HepG2 (cell line): ENCODE results near the gene ZNF416. TPM values are rescaled to one million over a fixed set of nuclear protein-coding genes. Genes with fewer than 3 reads are reported as not detected.

Experiments used
- BRCA1 ChIP-seq: sonication (generic); formaldehyde crosslinking; IDR thresholded peaks from 2 replicates; pipeline ENCODE4 v1.4.0; 2020; ENCODE audit warnings: missing genetic modification reagents
- CEBPB ChIP-seq: IDR thresholded peaks from 2 replicates; pipeline ENCODE4 v1.6.1; 2011; ENCODE audit warnings: low read depth, low read length, improper control_type of control experiment, borderline replicate concordance
- DPF2 ChIP-seq: sonication (generic); formaldehyde crosslinking; IDR thresholded peaks from 2 replicates; pipeline ENCODE4 v1.4.0; 2020; ENCODE audit warnings: mild to moderate bottlenecking, low read depth, missing genetic modification reagents, borderline replicate concordance
- FOXC1 ChIP-seq: sonication (generic); formaldehyde crosslinking; IDR thresholded peaks from 2 replicates; pipeline ENCODE4 v1.8.0; 2022; ENCODE audit warnings: mild to moderate bottlenecking, missing genetic modification reagents, borderline replicate concordance
- GTF2F1 ChIP-seq: fragments of 150-350 bp; IDR thresholded peaks from 2 replicates; pipeline ENCODE4 v1.6.1; 2014; ENCODE audit warnings: low read length
- HMG20A ChIP-seq: IDR thresholded peaks from 2 replicates; pipeline ENCODE4 v1.6.1; 2016; ENCODE audit warnings: borderline replicate concordance
- IRX3 ChIP-seq: sonication (generic); formaldehyde crosslinking; IDR thresholded peaks from 2 replicates; pipeline ENCODE4 v1.8.1; 2023; ENCODE audit warnings: mild to moderate bottlenecking, low read depth, missing genetic modification reagents, borderline replicate concordance
- LCORL ChIP-seq, 2 experiments: fragments of 450-650 bp in 1 of 2; sonication (generic) in 1 of 2; formaldehyde crosslinking in 1 of 2; IDR thresholded peaks; 2 replicates each; pipeline versions ENCODE4 v1.5.0 to v1.6.1; 2017 to 2020; ENCODE audit warnings: antibody characterized with exemption in 1 of 2, missing genetic modification reagents in 1 of 2
- MED1 ChIP-seq: sonication (generic); formaldehyde crosslinking; IDR thresholded peaks from 2 replicates; pipeline ENCODE4 v1.4.0; 2020; ENCODE audit warnings: missing genetic modification reagents
- NFKBIZ ChIP-seq: IDR thresholded peaks from 2 replicates; pipeline ENCODE4 v1.6.1; 2018; ENCODE audit warnings: missing genetic modification reagents, missing compliant biosample characterization
- RFX1 ChIP-seq: fragments of 450-650 bp; IDR thresholded peaks from 2 replicates; pipeline ENCODE4 v1.6.1; 2017
- SAP130 ChIP-seq: IDR thresholded peaks from 2 replicates; pipeline ENCODE4 v1.6.1; 2016; ENCODE audit warnings: low read depth
- SMAD9 ChIP-seq: sonication (generic); formaldehyde crosslinking; IDR thresholded peaks from 2 replicates; pipeline ENCODE4 v1.5.1; 2020; ENCODE audit warnings: mild to moderate bottlenecking, missing genetic modification reagents
- ZBTB2 ChIP-seq: sonication (generic); formaldehyde crosslinking; IDR thresholded peaks from 2 replicates; pipeline ENCODE4 v1.8.0; 2022; ENCODE audit warnings: low read depth, missing genetic modification reagents
- ZFP36L2 ChIP-seq: sonication (generic); formaldehyde crosslinking; IDR thresholded peaks from 2 replicates; pipeline ENCODE4 v1.4.0; 2020; ENCODE audit warnings: missing genetic modification reagents
- ZFP82 ChIP-seq: sonication (generic); formaldehyde crosslinking; IDR thresholded peaks from 2 replicates; pipeline ENCODE4 v1.5.1; 2020; ENCODE audit warnings: mild to moderate bottlenecking, missing genetic modification reagents, borderline replicate concordance
- ZNF362 ChIP-seq: sonication (generic); formaldehyde crosslinking; IDR thresholded peaks from 2 replicates; pipeline ENCODE4 v1.4.0; 2020; ENCODE audit warnings: missing genetic modification reagents, mild to moderate bottlenecking, borderline replicate concordance
- ZNF616 ChIP-seq: sonication (generic); formaldehyde crosslinking; IDR thresholded peaks from 2 replicates; pipeline ENCODE4 v1.5.0; 2020; ENCODE audit warnings: low read depth, mild to moderate bottlenecking, missing genetic modification reagents
- ZNF639 ChIP-seq: conservative IDR thresholded peaks from 2 replicates; pipeline ENCODE4 v1.6.1; 2018; ENCODE audit warnings: missing genetic modification reagents
- ZNF691 ChIP-seq: sonication (generic); formaldehyde crosslinking; IDR thresholded peaks from 2 replicates; pipeline ENCODE4 v1.4.0; 2020; ENCODE audit warnings: missing genetic modification reagents, low read depth, mild to moderate bottlenecking, borderline replicate concordance
- ZNF768 ChIP-seq: sonication (generic); formaldehyde crosslinking; IDR thresholded peaks from 2 replicates; pipeline ENCODE4 v1.4.0; 2020; ENCODE audit warnings: missing genetic modification reagents
- ZNF879 ChIP-seq: sonication (generic); formaldehyde crosslinking; IDR thresholded peaks from 2 replicates; pipeline ENCODE4 v1.8.1; 2023; ENCODE audit warnings: missing genetic modification reagents
- ZZZ3 ChIP-seq: sonication (generic); formaldehyde crosslinking; IDR thresholded peaks from 2 replicates; pipeline ENCODE4 v1.4.0; 2020; ENCODE audit warnings: missing genetic modification reagents, mild to moderate bottlenecking, borderline replicate concordance
- polyA plus RNA-seq, 8 experiments: library from polyadenylated mRNA; depleted of rRNA in 3 of 8; stranded (reverse) in 7 of 8; unstranded in 1 of 8; fragments of >200 nt; fragmentation: Illumina TruSeq in 4 of 8; extraction: Trizol in 4 of 8; gene quantifications; 2 replicates each; pipeline versions ENCODE4 v1.2.1 to v1.2.3, GENCODE V29; 2011 to 2016; ENCODE audit warnings: low read depth in 4 of 8, missing spikeins in 1 of 8, mixed read lengths in 1 of 8; ENCODE audit not compliant: insufficient read depth in 1 of 8
- total RNA-seq, 5 experiments: library from RNA; depleted of rRNA; stranded (reverse); fragments of >200 nt; fragmentation: Illumina TruSeq; extraction: Trizol; gene quantifications; 2 replicates each; pipeline ENCODE4 v1.2.3, GENCODE V29; 2016; ENCODE audit warnings: low read depth in 1 of 5
- TF ChIP-seq, protein P1 (sequence below): fragments of 450-650 bp; IDR thresholded peaks from 2 replicates; pipeline ENCODE4 v1.6.1; 2017; ENCODE audit warnings: mild to moderate bottlenecking

ZNF416 gene
- total and polyA plus RNA-seq, 2 of the 13 experiments (the other 11 are each of a cell fraction or from before 2014, with no cell fraction given), result 1.5 to 5.3 TPM

GRCh38 chr19:57599761-57600383 lies 21.2 kb upstream of the ZNF416 start, which contains the start of gene ZNF530 (continued):
- TF ChIP-seq NFKBIZ (CRISPR knock-in tag) (peak; percentile 22; the same call in 1 of the 2 replicates), HMG20A (CRISPR knock-in tag) (no peak), SAP130 (CRISPR knock-in tag) (peak; percentile 100), RFX1 (no peak), ZBTB2 (no peak), BRCA1 (no peak), DPF2 (CRISPR knock-in tag) (no peak), ZNF639 (no peak), CEBPB (no peak), FOXC1 (no peak), ZNF768 (CRISPR knock-in tag) (no peak), ZNF616 (CRISPR knock-in tag) (no peak), IRX3 (CRISPR knock-in tag) (0 out of 2 replicates have a peak, but pooled peaks have one; percentile 70), ZZZ3 (CRISPR knock-in tag) (no peak), ZNF879 (no peak), ZNF362 (no peak), ZFP82 (CRISPR knock-in tag) (no peak), LCORL (IDR thresholded peaks at IDR 0.05) (peak; percentile 90), LCORL (CRISPR knock-in tag; IDR thresholded peaks at IDR 0.05) (no peak), GTF2F1 (no peak; the same call in 1 of the 2 replicates), ZFP36L2 (CRISPR knock-in tag) (no peak), SMAD9 (CRISPR knock-in tag) (no peak), ZNF691 (CRISPR knock-in tag) (no peak), MED1 (no peak)
- TF ChIP-seq, protein P1, sequence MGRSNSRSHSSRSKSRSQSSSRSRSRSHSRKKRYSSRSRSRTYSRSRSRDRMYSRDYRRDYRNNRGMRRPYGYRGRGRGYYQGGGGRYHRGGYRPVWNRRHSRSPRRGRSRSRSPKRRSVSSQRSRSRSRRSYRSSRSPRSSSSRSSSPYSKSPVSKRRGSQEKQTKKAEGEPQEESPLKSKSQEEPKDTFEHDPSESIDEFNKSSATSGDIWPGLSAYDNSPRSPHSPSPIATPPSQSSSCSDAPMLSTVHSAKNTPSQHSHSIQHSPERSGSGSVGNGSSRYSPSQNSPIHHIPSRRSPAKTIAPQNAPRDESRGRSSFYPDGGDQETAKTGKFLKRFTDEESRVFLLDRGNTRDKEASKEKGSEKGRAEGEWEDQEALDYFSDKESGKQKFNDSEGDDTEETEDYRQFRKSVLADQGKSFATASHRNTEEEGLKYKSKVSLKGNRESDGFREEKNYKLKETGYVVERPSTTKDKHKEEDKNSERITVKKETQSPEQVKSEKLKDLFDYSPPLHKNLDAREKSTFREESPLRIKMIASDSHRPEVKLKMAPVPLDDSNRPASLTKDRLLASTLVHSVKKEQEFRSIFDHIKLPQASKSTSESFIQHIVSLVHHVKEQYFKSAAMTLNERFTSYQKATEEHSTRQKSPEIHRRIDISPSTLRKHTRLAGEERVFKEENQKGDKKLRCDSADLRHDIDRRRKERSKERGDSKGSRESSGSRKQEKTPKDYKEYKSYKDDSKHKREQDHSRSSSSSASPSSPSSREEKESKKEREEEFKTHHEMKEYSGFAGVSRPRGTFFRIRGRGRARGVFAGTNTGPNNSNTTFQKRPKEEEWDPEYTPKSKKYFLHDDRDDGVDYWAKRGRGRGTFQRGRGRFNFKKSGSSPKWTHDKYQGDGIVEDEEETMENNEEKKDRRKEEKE, result no peak
